ENCODE results near the gene PCBP4.
A peak's percentile ranks its signal among the peaks of the same experiment; 100 is the strongest.

The PCBP4 gene

GRCh38 chr3:51983578-51984268 is 16.5 kb upstream of the PCBP4 start:
- Histone ChIP-seq H3K27ac (peak overlapping the region; percentile 87), H3K36me3 (replicated peaks) (no peaks in the 10 kb centered on the region), H3K27me3 (replicated peaks) (no peaks in the 10 kb centered on the region), H3K4me3 (ENCODE audit: low read depth, low read length) (peak overlapping the region; percentile 70)
- in situ Hi-C loops (cut with HindIII; ENCODE audit: low pct_ligation_motif_present, low sequenced_read_pairs), result no loop called here
- no peak for DNase-seq
- TF ChIP-seq CTCF (IDR thresholded peaks at IDR 0.05; ENCODE audit: low read depth, low read length, missing control alignments), result no peak

- peak; percentile 71 for DNase-seq
- TF ChIP-seq CTCF (IDR thresholded peaks at IDR 0.05; ENCODE audit: low read depth, low read length, missing control alignments), result no peak
- Histone ChIP-seq H3K4me3 (ENCODE audit: low read depth, low read length) (peak within 1 kb of the TSS; percentile 70), H3K27me3 (replicated peaks) (no peaks in the 10 kb centered on the region), H3K27ac (peak within 1 kb of the TSS; percentile 87), H3K36me3 (replicated peaks) (no peaks in the 10 kb centered on the region)
- in situ Hi-C loops (cut with HindIII; ENCODE audit: low pct_ligation_motif_present, low sequenced_read_pairs), result no loop called here
Observed at GRCh38 chr3:51982838-51983577, 15.8 kb upstream of the PCBP4 start, which contains the start of gene ACY1. Gene ACY1, plus strand, starts transcription at chr3:51983535. Its CDS starts 530 bp downstream, at chr3:51984065.

GRCh38 chr3:51982352-51982837 is 15.1 kb upstream of the PCBP4 start:
- in situ Hi-C loops (cut with HindIII; ENCODE audit: low pct_ligation_motif_present, low sequenced_read_pairs), result no loop called here
- Histone ChIP-seq H3K27me3 (replicated peaks) (no peaks in the 10 kb centered on the region), H3K27ac (peak overlapping the region; percentile 87), H3K4me3 (ENCODE audit: low read depth, low read length) (peak overlapping the region; percentile 70), H3K36me3 (replicated peaks) (no peaks in the 10 kb centered on the region)
- peak; percentile 73 for TF ChIP-seq CTCF (IDR thresholded peaks at IDR 0.05; ENCODE audit: low read depth, low read length, missing control alignments)
- DNase-seq, result no peak

- in situ Hi-C loops (cut with HindIII; ENCODE audit: low pct_ligation_motif_present, low sequenced_read_pairs), result no loop called here
Observed at GRCh38 chr3:51980253-51980652, 13.0 kb upstream of the PCBP4 start.

GRCh38 chr3:51978143-51978502 is 10.9 kb upstream of the PCBP4 start:
- in situ Hi-C loops (cut with HindIII; ENCODE audit: low pct_ligation_motif_present, low sequenced_read_pairs), result no loop called here
- H3K27ac ChIP-seq, result no peak overlapping the region
- no peak overlapping the region for H3K4me3 ChIP-seq (ENCODE audit: low read depth, low read length)
- H3K27me3 ChIP-seq (replicated peaks), result no peaks in the 10 kb centered on the region
- TF ChIP-seq CTCF (IDR thresholded peaks at IDR 0.05; ENCODE audit: low read depth, low read length, missing control alignments), result no peak
- H3K36me3 ChIP-seq (replicated peaks), result no peaks in the 10 kb centered on the region
- no peak for DNase-seq

More at GRCh38 chr3:51980253-51980652, 13.0 kb upstream of the PCBP4 start:
- no peak for DNase-seq
- Histone ChIP-seq H3K4me3 (ENCODE audit: low read depth, low read length) (no peak overlapping the region), H3K36me3 (replicated peaks) (no peaks in the 10 kb centered on the region), H3K27ac (no peak overlapping the region), H3K27me3 (replicated peaks) (no peaks in the 10 kb centered on the region)
- TF ChIP-seq CTCF (IDR thresholded peaks at IDR 0.05; ENCODE audit: low read depth, low read length, missing control alignments), result no peak
